AG08396 (cell line): Measurements from ENCODE around the gene CLNK.

Experiments
- DNase-seq: peaks from one replicate; pipeline ENCODE4 v3.0.0; 2012; ENCODE audit warnings: low spot score, mixed read lengths

Gene CLNK

DNA sequence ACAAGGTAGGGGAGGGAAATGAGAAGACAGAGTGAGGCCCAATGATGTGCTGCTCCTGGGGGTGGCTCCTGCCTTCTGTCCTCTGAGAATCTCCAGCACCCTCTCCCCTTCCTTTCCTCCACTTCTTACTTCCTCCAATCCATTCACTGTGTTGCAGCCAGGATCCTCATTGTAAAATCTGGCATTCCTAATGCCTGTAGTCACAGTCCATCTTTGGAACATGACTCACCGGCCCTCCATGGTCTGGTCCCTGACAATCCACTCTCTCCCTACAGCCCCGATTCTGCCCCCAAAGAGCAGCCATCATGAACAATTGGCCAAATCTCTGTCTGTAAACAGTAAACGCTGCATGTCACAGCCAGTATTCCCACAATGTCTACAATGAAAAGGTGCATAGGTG is 72.9 kb downstream of the CLNK start:
- peak; percentile 85 for DNase-seq

DNA sequence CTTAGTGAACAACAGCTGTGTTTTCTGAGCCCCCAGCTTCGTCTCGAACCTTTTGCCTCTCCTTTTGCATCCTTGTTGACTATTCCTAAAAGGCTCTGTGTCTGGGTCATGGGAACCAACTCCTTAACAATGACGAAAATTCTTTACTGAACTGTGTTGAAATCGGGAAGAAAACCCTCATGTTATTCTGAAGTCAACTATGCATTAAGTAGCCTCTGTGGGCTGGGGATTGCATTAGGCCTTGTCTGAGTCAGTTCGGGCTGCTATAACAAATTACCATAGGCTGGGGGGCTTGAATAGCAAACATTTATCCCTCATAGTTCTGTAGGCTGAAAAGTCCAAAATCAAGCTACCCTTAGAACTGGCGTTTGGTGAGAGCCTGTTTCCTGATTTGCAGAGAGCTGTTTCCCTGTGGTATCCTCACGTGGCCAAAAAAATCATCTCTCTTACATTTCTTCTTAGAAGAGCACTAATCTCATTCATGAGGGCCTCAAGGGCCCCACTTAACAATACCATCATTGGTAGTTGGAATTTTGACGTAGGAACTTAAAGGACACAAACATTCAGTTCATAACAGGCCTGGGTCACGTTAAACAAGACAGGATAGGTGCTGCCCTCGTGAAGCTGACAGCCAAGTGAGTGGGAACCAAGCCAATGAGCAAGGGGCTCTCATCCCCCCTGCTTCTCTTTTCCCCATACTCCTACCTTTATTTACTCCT is 75.9 kb downstream of the CLNK start:
- DNase-seq, result no peak

DNA sequence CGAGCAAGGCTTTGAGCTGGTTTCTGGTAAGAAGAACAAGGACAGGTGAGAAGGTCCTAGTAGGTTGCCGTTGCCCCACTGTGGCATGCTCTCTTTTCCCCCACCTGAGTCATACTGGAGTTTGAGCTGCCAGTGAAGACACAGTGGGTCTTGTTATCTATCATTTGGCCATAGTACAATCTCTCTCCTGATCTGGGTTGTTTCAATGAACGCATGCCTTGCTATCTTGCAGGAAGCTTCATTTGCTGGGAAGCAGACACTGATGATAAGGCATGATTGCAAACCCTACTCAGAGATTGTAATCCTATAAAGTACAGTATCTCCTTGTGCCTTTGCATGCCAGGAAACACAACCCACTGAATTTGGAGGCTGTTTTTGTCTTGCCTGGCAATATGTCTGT is 77.4 kb downstream of the CLNK start:
- DNase-seq, result no peak

DNA sequence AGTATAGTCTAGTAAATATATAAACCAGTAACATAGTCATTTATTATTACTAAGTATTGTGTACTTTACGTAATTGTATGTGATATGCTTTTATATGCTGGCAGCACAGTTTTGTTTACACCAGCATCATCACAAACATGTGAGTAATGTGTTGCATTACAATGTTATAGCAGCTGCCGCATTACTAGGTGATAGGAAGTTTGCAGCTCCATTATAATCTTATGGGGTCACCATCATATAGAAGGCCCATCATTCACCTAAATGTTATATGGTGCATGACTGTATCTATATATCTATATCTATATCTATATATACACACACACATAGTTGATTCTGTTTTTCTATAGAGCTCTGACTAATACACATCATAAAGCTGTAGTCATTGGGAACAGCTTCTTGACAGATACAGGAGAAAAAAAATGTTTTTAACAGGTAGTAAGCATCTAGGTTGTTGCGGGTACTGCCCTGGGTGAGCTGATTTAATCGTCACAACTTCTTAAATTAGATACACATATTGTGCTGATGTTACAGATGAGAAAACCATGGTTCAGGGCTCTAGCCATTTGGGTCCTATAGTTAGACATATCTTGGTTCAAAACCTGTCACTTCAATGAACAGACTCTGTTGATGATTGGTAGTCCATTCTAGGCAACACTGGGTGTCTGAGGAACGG is 77.9 kb downstream of the CLNK start:
- DNase-seq, result no peak

DNA sequence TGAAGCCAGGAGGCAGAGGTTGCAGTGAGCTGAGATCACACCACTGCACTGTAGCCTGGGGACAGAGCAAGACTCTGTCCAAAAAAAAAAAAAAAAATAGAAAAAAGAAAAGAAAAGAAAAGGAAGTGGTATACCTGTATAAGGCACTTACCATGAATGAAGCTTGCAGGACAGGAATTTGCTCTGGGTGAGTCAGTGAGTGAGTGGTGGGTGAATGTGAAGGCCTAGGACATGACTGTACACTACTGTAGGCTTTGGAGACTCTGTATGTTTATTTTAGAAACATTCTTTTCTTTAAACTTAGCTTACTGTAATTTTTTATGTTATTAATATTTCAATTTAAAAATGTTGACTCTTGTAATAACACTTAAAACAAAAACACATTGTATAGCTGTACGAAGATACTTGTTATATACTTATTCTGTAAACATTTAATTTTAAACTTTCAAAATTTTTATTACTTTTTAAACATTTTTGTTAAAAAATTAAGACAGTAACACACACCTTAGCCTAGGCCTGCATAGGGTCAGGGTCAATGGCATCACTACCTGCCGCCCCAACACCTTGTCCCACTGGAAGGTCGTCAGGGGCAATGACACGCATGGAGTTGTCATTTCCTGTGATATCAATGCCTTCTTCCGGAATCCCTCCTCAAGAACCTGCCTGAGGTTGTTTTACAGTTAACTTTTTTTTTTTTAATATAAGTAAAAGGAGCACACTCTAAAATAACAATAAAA is 78.7 kb downstream of the CLNK start:
- DNase-seq, result no peak

DNA sequence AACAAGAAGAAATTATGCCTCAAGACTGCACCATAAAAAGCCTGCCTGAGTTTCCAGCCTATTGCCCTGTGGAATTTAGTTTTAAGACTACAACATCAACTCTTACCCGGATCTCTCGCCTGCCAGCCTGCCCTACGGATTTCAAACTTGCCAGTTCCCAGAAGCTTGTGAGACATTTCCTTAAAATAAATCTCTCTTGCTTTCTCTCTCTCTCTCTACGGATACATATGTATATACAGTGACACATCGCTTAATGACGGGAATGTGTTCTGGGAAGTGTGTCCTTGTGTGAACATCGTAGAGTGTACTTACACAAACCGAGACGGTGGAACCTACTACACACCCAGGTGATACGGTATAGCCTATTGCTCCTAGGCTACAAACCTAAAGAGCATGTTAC is 79.5 kb downstream of the CLNK start:
- DNase-seq, result no peak

DNA sequence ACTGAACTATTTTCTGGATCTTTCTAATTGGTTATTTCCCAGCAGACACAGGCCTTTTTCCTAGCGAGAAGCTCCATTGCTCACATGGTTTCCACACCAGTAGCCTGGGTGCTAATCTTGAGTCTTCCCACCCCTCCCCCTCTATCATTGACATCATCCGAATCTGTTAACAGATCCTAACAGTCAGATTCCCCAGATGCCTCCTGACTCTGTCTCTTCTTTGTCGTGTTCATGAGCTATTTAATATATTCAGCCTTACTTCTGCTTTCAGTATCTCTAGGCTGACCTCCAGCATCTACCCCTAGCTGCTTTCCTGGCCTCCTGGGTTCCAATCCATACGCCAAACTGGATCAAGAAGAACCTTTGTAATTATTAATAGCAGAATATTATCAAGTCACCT is 85.0 kb downstream of the CLNK start:
- DNase-seq, result no peak

DNA sequence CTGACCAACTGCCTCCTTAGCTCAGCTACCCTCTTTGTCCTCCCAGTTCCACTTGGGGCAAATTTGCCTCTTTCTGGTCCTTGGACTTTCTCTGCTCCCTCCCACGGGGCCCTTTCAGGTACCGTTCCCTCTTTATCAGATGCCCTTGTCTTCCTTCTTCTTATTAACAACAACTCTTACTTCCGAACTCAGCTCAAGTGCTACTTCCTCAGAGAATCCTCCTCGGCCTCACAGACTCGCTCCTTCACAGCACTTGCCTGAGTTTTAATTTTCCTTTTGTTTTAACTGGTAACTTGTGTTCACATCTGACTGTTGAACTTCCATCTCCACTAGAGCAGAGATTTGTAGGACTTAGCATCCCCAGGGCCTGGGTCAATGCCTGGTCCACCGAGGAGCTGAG is 85.7 kb downstream of the CLNK start:
- no peak for DNase-seq

DNA sequence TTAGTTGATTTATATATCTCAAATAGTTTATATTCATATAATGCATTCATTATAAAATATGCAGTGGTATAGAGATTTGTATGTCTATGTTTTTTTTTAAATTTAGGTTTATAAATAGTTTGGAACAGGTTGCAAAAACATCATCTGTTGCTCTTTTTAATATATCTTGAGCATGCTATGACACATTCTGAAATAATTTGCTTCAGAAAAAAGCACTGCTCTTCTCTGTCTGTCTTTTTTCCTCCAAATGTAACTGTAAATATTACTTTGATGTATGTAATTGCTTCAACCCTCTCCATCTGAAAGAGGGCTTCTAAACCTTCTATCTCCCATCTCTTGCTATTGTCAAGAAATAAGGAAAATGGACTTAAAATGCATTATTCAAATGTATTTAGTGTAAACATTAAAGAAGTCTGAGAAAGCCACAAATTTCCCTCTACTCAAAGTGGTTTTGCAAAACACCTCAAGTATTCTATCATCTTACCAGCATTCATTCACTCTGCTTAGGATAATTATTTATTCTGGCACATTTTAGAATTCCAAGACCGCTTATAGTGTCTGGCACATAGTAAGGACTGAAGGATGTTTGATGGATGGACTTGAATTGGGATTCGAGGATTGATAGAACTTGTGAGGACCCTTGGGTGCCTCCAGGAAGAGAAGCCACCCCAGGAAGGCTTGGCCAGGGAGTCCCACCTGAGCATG is 87.8 kb downstream of the CLNK start:
- DNase-seq, result no peak

DNA sequence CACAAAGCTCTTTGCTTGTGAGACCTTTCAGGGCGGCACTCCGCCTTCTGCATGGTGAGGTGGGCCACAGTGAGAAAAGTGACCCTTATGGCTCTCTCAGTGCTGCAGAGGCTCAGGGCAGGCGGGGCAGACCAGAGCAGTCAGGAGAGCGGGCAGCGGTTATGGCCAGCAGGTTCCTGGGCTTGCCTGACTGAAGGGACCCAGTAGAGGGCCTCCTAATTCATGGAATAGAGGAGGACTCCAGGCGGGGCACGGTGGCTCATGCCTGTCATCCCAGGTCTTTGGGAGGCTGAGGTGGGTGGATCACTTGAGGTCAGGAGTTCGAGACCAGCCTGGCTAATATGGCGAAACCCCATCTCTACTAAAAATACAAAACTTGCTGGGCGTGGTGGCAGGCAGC is 91.4 kb downstream of the CLNK start:
- DNase-seq, result no peak

DNA sequence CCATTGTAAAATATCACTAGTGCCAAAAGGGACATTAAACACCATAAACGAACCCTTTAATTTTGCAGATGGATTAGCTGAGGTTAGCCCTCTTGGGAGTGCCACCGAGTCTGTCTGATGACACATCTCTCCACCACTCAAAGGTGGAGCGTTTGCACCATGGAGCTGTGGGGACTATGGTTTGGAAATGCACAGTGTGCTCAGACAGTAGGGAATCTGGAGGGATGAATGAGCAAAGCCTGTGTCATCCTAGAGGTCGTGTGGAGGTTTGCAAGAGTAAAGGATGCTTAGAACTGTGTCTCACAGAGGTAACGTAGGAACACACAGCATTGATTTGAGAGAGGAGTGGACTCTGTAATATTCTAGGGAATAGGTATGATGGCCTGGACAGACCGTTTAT is 93.7 kb downstream of the CLNK start:
- peak; percentile 39 for DNase-seq

DNA sequence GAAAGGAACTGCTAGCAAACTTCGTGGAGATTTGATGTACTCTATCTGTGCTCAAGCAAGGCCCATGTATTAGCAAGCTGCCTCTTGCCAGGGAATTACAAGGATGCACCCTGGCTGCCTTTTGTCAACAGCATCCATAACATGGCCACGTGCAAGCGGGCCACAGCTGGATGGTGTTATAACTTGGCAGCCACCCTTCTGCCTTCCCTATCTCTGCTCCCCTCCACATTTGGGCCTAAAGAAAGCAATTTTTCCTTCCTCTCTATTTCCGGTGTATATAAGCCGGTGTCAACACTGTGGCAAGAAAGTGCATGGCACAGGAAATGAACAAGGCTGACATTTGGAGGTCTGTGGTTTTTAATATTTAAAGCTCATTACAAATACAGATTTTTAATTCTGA is 94.8 kb downstream of the CLNK start:
- no peak for DNase-seq

DNA sequence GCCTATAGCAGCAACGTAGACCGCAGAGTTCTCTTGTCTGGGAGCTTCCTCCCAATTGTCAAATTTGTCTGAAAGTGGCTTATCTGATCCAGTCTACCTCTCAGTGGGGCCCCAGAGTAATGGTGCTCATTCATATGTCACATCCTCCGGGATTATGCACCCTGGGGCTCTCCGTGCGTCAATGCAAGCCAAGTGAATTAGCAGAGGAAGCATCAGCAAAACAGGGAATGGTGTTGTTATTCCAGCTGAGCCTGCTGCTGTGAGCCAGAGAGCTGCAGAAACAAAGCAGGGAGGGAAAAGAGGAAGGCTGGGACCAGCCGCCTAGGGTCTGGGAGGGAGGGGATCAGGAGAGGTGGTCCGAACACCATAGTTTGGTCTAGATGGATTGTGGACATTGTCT is 95.2 kb downstream of the CLNK start:
- no peak for DNase-seq

DNA sequence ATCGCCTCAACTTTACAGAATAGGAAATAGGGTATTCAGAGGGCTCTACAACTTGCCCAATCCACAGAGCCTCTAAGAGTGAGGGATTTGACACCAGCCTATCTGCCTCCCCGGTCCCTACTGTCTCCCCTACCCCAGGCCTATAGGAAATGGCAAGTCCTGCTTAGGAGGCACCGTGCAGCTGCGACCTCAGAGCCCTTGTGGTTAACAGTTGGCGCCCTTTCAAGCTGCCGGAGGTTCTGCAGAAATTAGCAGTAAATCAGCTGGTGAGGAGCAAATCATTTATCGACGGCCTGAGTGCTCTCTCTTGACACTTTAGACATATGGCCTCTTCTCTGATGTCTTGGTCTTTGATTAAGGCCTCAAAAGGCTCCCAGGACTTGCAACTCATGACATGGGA is 96.9 kb downstream of the CLNK start:
- no peak for DNase-seq

DNA sequence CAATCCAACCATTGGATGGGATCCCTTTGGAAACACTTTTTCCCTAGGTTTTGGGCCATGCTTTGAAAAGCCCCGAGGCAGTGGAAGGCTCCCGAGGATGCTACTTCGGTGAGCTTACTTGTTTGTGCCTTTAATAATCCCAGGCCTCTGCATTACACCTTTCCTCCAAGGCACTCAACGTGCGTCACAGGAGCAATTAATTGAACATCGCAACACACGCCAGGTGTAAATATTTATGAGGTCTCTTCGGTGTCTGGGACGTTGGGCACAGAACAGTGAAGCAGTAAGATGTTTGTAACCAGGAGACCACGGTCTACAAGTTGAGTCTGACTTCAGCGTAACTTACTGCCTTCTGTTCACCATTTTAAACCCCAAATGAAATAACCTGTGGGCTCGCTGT is 97.3 kb downstream of the CLNK start:
- no peak for DNase-seq

DNA sequence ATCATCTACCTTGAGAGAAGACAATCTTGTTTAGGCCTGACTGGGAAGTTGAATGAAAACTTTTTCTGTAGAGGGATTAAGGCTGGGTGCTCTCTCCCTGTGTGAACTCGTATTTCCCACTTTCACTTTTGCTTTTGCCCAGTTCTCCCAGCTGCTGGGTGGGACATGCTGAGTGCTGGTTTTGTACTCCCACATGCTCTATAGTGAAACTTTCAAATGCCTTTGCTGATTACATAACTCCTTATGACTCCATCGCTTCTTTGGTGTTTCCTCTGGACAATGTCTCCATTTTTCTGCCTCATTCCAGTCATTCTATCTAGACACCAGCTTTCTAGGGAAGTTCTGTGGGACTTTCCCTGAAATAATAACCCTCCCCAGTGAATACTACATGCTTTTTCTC is 100.5 kb downstream of the CLNK start:
- peak; percentile 74 for DNase-seq

DNA sequence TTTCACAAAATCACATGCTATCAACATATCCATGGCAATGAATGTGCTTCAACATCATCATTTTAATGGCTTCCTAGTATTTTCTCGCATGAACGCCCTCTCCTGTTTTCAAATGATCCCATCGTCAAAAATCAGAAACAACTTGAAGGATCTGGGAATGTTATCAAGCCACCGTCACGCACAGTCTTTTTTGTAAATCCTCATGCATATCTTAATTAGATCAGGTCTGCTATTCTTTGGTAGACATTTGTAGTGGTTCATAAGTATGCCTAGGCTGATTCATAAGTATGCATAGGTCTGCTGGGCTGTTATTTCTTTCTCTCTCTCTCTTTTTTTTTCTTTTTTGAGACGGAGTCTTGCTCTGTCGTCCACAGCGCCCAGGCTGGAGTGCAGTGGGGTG is 101.6 kb downstream of the CLNK start:
- no peak for DNase-seq

DNA sequence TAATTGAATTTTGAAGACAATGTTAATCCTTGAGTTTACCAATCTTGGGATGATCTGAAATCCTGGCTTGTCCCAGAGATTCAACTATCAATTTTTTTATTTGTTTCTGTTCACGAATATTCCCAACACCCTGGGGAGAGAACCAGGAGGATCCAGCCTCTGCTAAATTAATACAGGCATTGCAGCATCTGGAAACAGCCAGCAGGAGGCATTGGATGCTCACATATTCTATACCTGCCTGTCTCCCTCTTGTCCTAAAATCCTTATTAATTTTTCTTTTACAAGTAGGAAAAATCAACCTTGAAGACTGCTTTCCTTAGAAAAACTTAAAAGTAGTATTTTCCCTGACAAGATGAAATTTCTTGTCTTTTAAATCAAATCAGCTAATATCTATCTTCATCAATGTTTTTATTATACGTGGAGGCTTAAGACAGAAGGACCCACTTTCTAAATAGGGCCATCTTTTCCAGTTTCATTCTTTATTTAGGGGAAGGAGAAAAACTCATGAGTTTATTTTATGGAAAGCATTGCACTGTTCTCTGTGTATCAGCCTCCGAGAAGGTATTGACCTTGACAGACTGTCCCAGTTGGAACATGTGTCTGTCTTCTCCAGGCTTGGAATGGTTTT is 102.4 kb downstream of the CLNK start:
- peak; percentile 42 for DNase-seq

DNA sequence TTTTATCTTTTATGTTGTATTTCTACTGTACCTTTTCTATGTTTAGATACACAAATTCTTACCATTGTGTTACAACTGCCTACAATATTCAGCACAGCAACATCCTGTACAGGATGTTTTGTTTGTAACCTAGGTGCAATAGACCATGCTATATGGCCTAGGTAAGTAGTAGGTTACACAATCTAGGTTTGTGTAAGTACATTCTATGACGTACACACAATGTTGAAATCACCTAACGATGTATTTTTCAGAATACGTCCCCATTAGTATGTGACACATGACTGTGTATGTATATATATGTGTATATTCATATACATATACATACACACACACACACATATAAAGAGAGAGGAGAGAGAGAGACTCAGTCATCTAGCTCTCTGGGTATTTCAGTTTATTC is 103.5 kb downstream of the CLNK start:
- no peak for DNase-seq

DNA sequence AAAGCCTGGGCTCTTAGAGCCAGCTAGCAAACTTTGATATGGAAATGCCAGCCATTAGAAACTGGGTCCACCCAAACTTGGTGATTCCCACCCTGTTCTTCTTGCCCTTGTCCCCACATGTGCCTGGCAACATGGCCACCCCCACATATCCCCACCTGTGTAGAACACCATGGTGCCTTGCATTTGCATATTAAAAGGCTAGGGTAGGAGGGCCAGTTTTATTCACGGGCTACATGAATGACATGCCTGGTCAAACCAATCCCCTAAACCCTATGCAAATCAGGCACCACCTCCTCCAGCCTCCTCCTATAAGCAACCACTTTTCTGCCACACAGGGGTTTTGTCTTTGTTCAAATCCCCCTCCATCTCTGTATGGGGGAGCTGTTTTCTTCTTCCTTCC is 104.9 kb downstream of the CLNK start:
- no peak for DNase-seq

DNA sequence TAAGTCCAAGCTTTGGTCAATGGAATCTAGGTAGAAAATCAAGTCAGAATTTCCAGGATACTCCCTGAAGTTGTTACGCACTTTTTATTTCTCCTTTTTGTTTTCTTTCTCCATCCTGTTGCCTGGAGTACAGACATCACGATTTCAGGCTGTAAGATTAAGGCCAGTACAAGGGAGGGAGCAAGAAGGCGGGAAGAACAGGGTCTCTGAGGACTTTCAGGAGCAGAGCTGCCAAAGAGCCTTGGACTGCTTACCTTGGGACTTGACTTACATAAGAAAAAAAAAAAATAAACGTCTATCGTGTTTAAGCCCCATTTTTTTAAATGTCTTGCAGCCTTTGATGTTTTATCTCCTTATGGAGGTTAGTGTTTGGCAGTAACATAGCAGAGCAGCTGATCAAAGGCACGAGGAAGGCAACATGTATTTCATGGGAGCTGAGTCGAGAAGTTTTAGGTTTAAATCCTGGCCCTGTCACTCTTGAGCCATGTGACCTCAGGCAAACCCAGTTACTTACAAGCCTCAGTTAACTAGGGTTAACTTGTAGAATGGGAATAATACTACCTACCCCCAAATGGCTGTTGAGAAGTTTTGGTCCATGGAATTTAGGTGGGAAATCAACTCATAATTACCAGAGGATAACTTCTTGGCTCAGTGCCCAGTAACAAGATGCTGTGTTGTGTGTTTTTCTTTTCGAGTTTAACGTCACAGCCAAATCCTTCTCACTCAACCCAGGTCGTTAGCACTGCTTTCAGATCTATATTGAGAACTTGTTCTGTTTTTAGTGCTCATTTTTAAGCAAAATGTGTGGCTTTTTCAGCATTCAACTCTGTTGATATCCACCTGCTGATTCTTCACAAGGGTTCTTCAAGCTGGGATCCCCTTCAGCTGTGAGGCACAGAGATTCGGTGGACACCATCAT is 106.8 kb downstream of the CLNK start:
- DNase-seq, result no peak
